Measurements from ENCODE around the gene PTPN2. TPM values are rescaled to one million over a fixed set of nuclear protein-coding genes. Genes with fewer than 3 reads are reported as not detected.

Gene PTPN2
- total and polyA plus RNA-seq, 2 of the 4 experiments (the other 2 are of a cell fraction) = 13.2 to 30.6 TPM

DNA sequence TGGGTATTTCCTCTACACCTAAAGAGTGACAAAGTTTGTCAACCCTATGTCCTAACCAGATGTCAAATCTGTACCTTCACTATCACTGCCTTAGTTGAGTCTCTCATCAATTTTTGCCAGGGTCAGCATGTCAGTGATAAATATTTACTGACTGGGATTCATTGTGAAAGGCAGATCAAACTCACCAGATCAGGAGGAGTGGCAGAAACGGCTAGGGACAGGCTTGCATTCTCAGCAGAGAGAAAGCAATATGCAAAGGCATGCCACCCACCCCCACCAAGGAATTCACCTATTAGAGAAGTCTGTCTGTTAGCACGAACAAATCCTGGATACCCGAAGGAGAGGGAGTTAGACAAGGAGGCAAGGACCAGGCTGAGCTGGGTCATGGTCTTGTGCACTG is 62.6 kb downstream of the PTPN2 start:
- H2BK15ac ChIP-seq (ENCODE audit: low read depth, low read length) = no peak overlapping the region
- no peak overlapping the region for H2BK5ac ChIP-seq (ENCODE audit: low read depth, low read length, poor library complexity, severe bottlenecking)
- in situ Hi-C loops (cut with MboI; ENCODE audit: low sequenced_read_pairs) (no loop called here), intact Hi-C loops (cut with micrococcal nuclease) (no loop called here), dilution Hi-C loops (cut with HindIII; ENCODE audit: low sequenced_read_pairs, unreplicated experiment) (no loop called here)
- H3K9me1 ChIP-seq (ENCODE audit: insufficient read depth, low read length) = 0 out of 2 replicates have a peak, but pooled peaks cover 4% of the 10 kb centered on the region
- no peak overlapping the region for H2AK5ac ChIP-seq (ENCODE audit: low read depth, low read length)
- no peaks in the 10 kb centered on the region for H4K20me1 ChIP-seq (ENCODE audit: insufficient read depth, low read length)
- no peak overlapping the region for H3K56ac ChIP-seq (ENCODE audit: extremely low read depth, insufficient read depth, low read length)
- DNase-seq (no peak), ATAC-seq (ENCODE audit: low read depth) (no peak; the same call in 1 of the 2 replicates)
- H3K23ac ChIP-seq (ENCODE audit: low read depth, low read length) = no peak overlapping the region
- peaks cover 7% of the 10 kb centered on the region for H3K36me3 ChIP-seq (ENCODE audit: control insufficient read depth, insufficient read depth, low read length)
- no peak overlapping the region for H2AK9ac ChIP-seq (replicated peaks; ENCODE audit: low read depth, low read length, poor library complexity)
- H4K5ac ChIP-seq (ENCODE audit: low read depth, low read length) = no peak overlapping the region
- BruUV-seq (replicated peaks) = no TSS peak
- H3K27me3 ChIP-seq (ENCODE audit: control insufficient read depth, insufficient read depth, low read length) = no peaks in the 10 kb centered on the region
- no peak overlapping the region for H3K4ac ChIP-seq (ENCODE audit: low read depth, low read length)
- no peaks in the 10 kb centered on the region for H3K9me3 ChIP-seq (ENCODE audit: control insufficient read depth, insufficient read depth, low read length)
- no peak overlapping the region for H2AFZ ChIP-seq (replicated peaks; ENCODE audit: low read length, poor library complexity)
- H2BK120ac ChIP-seq (ENCODE audit: low read depth, low read length) = no peak overlapping the region
- WGBS, 2 experiments (ENCODE audit: extremely low coverage in 2 of 2, insufficient read length in 1 of 2) = no CpG with 5 or more reads among the region's 3 CpGs
- H3K27ac ChIP-seq (ENCODE audit: insufficient read depth, low read length) = no peak overlapping the region
- H4K8ac ChIP-seq (ENCODE audit: low read depth in 2 of 2, low read length in 2 of 2) = no peak overlapping the region
- H3K9ac ChIP-seq (ENCODE audit: low read depth, low read length) = no peak overlapping the region
- TF ChIP-seq MAFK (IDR thresholded peaks at IDR 0.05; ENCODE audit: low read depth, low read length) (no peak), POLR2A (IDR thresholded peaks at IDR 0.05; ENCODE audit: low read depth, low read length) (no peak)
- H4K91ac ChIP-seq (ENCODE audit: insufficient read depth, low read depth, low read length) = no peak overlapping the region
- peaks cover 4% of the 10 kb centered on the region; the same call in 1 of the 2 replicates for H3K4me1 ChIP-seq (ENCODE audit: control insufficient read depth, insufficient read depth, low read length)
- H3K14ac ChIP-seq (replicated peaks; ENCODE audit: low read depth, low read length) = no peak overlapping the region
- no peak overlapping the region for H2BK20ac ChIP-seq (ENCODE audit: low read depth, low read length)
- no peaks in the 10 kb centered on the region; a peak in 1 of 4 replicates for H3K79me1 ChIP-seq (ENCODE audit: low read depth in 1 of 2, low read length in 2 of 2)
- H3K18ac ChIP-seq (ENCODE audit: low read depth, low read length) = no peak overlapping the region
- POLR2A ChIA-PET (ENCODE audit: unreplicated experiment) = no interaction called here
- H3K4me2 ChIP-seq (ENCODE audit: low read depth, low read length) = no peak overlapping the region
- H3K4me3 ChIP-seq (ENCODE audit: insufficient read depth, low read depth, low read length) = no peak overlapping the region
- CTCF ChIA-PET = no interaction called here
